Endometrial microvascular endothelial cells (primary cell): Measurements from ENCODE around the gene FEZ2. TPM values are rescaled to one million over a fixed set of nuclear protein-coding genes. Genes with fewer than 3 reads are reported as not detected.
"Not testable (repeated sequence)": the region's sequence is repeated elsewhere in the genome, so short reads cannot be mapped to it uniquely, and the experiment has no call there.

Source experiments
- in situ Hi-C: cut with HindIII; loops from 2 replicates; pipeline ENCODE4 v1.10.0; 2017; ENCODE audit warnings: low sequenced_read_pairs, low pct_unique_long_range_greater_than_20kb; ENCODE audit errors: inconsistent ontology term
- total RNA-seq: library from RNA; depleted of rRNA; stranded (reverse); fragments of >200 nt; gene quantifications from one replicate; pipeline ENCODE4 v1.2.3, GENCODE V29; 2015; ENCODE audit errors: inconsistent ontology term

Gene FEZ2, protein sequence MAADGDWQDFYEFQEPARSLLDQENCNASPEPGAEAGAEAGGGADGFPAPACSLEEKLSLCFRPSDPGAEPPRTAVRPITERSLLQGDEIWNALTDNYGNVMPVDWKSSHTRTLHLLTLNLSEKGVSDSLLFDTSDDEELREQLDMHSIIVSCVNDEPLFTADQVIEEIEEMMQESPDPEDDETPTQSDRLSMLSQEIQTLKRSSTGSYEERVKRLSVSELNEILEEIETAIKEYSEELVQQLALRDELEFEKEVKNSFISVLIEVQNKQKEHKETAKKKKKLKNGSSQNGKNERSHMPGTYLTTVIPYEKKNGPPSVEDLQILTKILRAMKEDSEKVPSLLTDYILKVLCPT
- total RNA-seq, result 120 TPM

- in situ Hi-C loops, result no loop called here
Measured at GRCh38 chr2:36597532-36598377, at the start of gene FEZ2. Gene FEZ2 (minus strand): TSS chr2:36598168. CDS start chr2:36598142, 26 bp downstream.

DNA sequence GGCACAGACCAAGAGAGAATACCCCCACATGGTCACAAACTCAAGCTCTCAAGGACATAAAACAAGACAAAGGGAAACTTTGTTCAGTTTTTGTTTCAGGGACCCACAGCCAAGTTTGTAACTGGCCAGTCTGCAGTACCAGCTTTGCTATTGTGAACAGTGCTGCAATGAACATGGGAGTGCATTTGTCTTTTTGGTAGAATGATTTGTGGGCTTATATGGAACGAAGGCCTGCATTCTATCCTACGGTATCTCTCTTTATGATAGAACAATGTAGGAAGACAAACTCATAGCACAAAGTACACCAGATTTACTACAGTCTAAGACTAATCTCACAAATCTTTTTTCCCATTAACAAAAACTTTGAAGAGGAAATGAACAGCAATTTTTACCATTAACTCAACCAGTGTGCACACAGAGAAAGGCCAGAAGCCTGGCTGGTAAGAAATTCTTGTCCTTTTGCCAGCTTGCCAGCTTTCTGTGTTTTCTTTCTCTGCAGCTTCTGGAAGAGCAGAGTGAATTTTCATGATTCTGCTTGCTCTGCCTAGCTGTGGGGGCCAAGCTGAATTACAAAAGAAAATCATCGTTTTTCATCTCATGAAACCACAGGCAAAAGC is 37.1 kb upstream of the FEZ2 start:
- in situ Hi-C loops, result no loop called here

GRCh38 chr2:36633470-36634092 is 35.6 kb upstream of the FEZ2 start:
- in situ Hi-C loops, result no loop called here

- in situ Hi-C loops, result no loop called here
Measured at GRCh38 chr2:36626756-36627155, 28.8 kb upstream of the FEZ2 start.

- in situ Hi-C loops, result no loop called here
Measured at GRCh38 chr2:36626071-36626470, 28.1 kb upstream of the FEZ2 start.

- in situ Hi-C loops, result no loop called here
Measured at GRCh38 chr2:36625304-36625703, 27.3 kb upstream of the FEZ2 start.

- in situ Hi-C loops, result no loop called here
Measured at GRCh38 chr2:36620321-36620720, 22.4 kb upstream of the FEZ2 start.

DNA sequence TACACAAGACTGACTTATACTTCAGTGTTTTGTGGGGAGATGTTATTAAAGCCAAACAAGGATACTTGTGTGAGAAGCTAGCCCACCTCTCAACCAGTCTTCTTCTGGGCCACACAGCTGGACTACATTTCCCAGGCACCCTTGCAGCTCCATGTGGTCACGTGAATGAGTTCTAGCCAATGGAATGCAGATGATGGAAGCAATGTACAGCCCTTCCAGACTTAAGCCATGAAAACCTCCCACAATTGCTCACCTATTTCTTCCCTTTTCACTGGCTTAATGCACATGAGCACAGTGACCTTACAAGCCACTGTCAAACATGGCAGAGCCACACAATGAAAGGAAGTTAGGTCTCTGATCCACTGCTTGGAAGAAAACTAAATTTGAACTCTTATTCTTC is 20.4 kb upstream of the FEZ2 start:
- in situ Hi-C loops, result no loop called here

GRCh38 chr2:36616947-36617346 is 19.0 kb upstream of the FEZ2 start:
- in situ Hi-C loops, result no loop called here

DNA sequence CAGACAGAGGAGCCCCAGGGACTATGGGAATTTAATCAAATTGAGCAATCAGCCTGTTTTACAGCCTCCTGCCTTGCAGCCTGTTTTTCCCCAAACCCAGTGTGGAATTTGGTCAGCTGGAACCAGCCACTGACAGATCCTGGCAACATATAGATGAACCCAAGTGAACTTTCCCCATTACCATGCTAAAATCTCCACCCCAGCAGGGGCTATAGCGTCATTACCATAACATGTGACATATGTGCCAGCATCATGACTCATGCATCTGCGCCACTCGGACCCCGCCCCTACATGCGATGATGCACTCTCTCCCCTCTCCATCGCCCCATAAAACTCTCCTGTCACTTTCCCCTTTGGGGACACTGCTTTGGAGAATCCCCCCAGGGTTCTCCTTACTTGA is 17.3 kb upstream of the FEZ2 start:
- in situ Hi-C loops, result no loop called here

DNA sequence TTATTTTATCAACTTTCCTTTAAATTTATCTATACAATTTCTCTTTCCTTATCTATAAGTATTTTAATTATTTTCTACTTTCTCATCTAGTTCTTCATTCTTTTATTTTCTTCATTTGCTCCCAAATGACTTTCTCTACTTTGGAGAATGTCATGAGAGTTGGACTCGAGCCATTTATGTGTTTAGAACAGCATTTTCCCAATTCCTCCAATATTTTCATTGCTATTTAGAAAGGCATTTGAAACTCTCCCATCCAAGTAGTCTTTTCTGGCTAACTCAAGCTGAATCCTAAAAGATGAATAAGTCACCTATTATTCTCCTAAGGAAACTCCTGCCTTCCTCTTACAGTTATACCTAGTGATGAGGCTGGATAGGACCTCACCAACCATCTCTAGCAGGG is 15.8 kb upstream of the FEZ2 start:
- in situ Hi-C loops, result no loop called here

GRCh38 chr2:36611316-36611990 is 13.5 kb upstream of the FEZ2 start:
- in situ Hi-C loops, result no loop called here

GRCh38 chr2:36609507-36609906 is 11.5 kb upstream of the FEZ2 start:
- in situ Hi-C loops, result no loop called here

DNA sequence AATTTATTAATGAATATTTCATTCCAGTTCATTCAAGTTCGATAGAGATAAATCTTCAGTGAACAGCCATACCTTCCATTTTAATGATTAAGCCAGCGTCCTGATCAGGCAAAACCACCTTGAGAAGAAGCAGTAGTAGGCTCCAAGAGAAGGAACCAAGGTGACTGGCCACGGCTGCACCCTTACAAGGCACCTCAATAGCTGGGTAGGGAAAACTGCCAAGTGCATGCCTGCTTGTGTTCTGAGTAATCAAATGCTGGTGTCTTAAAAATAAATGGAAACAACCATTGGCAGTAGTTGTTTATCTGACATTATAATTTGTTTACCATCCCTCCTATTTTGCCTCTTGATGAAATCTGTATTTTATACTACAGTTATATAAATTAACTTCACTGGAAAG is 10.0 kb upstream of the FEZ2 start:
- in situ Hi-C loops, result no loop called here

- in situ Hi-C loops, result no loop called here
Measured at GRCh38 chr2:36606925-36607324, 9.0 kb upstream of the FEZ2 start.

DNA sequence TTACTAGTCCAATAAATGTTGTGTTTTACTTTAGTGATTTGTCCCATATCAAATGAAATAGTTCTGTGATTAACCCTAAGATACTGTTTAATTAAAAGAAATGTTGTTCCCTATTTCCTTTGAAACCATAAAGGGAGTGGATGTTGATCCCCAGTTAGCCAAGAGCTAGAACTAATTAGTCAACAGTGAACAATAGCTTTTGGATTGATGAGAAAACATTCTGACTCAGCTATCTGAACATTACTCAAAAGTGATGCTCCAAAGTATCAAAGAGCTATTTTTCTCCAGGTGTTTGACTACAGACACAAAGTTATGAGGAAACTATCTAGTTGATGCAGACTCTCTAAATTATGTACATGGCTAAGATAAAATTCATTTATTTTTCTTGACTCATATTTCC is 7.3 kb upstream of the FEZ2 start:
- in situ Hi-C loops, result no loop called here

DNA sequence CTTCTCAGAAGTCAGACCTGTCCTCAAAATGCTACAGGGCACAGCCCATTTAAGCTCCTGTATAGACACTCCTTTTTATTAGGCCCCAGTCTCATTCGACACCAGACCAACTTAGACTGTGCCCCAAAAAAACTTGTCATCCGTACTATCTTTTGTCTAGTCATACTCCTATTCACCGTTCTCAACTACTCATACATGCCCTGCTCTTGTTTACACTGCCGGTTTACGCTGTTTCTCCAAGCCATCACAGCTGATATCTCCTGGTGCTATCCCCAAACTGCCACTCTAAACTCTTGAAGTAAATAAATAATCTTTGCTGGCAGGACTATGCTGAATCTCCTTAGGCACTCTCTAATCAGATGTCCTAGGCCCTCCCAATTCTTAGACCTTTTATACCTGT is 5.7 kb upstream of the FEZ2 start:
- in situ Hi-C loops, result not testable (repeated sequence)

GRCh38 chr2:36597003-36597531 is 901 bp downstream of the FEZ2 start:
- in situ Hi-C loops, result no loop called here

GRCh38 chr2:36596397-36596796 is 1.6 kb downstream of the FEZ2 start:
- in situ Hi-C loops, result no loop called here
